Stimulated activated CD4-positive, alpha-beta T cell treated with anti-CD3 and anti-CD28 coated beads, Interleukin-1b, Interleukin-23, amount 100 ng/mL, for 1 hour (primary cell): ENCODE data around the gene MMAA.
"Not testable (repeated sequence)": the region's sequence is repeated elsewhere in the genome, so short reads cannot be mapped to it uniquely, and the experiment has no call there.

Experiments used
- DNase-seq, 2 donors: peaks; one replicate each; pipeline ENCODE4 v3.0.0-alpha.2; 2020; ENCODE audit warnings: low read depth in 2 of 2

The MMAA gene

DNA sequence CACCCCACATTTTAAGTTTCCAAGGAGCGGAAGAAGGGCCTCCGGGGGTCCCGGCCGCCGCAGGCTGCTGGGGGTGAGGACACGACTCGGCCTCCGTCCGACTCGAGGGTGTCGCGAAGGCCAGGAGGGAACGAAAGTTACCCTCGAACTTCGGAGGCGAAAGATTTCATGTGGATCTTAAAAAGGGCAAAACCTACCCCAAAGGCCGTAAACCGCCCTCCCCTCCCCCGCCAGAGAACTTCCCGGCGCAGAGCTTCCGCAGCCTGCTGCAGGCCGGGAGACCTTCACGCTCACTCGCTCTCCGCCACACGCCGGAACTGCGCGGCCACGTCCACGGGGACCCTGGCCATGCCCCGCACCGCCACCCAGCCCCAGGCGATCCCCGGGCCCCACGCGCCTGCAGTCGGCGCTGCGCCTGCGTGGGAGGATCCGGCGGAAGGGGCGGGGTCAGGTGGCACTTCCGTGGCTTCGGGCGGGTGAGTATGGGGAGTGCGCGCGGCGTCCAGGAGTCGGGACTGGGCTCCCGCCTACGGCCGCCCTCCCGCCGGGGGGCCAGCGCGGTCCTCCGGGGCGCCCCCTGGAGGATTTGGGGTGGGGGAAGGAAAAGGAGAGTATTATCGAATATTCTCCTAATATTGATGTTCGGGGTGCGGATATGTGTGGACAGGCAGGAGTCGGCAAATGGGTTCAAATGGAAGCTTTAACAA is at the start of gene MMAA:
MMAA (plus strand) TSS at position 454 of the 707 bp plus-strand sequence. CDS start 19,755 bp downstream, outside the sequence.
- DNase-seq: peak; percentile 83 to 93

DNA sequence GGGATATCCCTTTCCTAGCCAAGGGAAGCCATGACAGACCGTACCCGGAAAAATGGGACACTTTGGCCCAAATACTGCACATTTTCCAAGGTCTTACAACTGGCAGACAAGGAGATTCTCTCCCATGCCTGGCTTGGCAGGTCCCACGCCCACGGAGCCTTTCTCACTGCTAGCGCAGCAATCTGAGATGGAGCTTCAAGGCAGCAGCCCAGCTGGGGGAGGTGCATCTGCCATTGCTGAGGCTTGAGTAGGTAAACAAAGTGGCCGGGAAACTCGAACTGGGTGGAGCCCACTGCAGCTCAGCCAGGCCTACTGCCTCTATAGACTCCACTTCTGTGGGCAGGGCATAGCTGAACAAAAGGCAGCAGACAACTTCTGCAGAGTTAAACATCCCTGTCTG is 44.6 kb upstream of the MMAA start:
- DNase-seq: not testable (repeated sequence)

DNA sequence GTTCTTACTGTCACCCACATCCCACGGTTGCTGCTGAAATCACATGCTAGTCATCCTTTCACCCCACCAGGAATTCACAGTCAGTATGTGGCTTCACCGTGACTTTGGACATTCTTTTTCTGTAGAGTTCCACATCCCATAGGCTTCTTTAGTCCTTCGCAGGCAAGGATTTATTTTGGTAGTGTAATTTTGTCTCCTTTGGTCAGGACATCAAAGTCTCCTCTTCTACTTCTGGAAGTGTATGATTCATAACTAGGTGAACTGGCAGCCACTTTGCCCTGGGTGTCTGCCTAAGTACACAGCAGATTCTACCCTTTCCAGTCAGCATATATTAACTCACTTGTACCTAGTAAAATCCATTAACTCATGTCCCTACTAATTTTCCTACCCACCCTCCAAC is 38.3 kb upstream of the MMAA start:
- no peak for DNase-seq

DNA sequence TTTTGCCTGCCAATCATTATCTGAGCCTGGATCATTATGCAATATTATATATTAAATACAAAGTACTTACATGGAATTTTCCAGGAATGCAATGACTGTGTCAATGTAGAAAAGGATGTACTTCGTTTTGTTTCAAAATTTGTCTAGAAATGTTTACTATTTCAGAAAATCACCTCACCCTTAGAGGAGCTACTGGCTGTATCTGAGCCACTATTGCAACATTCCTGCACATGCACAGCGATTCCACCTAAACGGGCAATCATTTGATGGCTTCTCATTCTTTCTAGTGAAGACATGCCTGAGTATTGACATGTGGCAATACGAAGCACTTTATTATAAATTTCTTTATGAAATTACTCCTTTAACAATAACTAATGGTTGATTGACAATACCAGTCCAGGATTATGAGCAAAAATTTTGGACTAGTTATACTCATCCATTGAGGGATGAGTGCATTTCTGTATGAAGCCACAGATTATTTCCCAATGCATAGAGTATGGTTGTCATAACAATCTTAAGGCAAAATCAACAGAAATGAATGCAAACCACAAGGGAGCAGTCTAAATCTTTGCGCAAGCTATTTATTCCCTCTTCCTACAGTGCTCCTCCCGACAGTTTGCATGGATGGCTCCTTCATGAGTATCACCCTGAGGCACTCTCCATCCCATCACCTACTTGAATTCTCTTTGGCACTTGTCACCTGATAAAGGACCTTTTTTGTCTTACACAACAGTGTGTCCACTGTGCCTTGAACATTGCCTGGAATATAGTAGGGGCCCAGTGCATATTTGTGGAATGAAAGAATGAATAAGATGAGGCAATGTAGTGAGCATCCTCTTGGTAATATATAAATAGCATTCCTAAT is 35.8 kb upstream of the MMAA start:
- DNase-seq: no peak

DNA sequence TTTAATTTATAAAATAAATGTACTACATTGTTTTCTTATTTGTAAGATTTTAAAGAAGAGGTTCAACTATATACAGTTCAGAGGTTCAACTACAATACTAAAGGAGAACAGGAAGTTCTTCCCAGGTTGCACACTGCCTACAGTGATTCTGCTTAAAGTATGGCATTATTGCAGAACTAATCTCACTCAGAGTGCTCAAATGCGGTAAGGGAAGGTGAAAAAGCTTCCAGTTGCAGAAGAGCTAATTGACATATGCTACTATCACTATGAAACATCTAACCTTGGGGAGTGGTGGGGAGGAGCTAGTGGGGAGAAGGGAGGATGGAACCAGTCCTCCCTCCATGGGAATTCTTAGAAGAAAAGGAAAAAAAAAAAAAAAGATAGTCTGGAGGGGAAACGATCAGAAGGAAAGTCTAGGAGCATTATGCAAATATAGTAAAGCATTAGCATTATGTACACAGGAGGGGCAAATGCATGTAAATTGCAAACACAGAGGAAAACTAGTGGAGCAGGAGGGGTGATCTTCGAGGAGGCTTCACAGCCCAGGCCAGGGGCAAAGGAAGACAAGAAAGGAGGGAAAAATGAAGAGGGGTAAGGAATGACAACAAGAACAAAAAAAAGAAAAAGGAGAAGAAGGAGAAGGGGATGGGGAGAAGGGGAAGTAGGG is 32.0 kb upstream of the MMAA start:
- no peak for DNase-seq

DNA sequence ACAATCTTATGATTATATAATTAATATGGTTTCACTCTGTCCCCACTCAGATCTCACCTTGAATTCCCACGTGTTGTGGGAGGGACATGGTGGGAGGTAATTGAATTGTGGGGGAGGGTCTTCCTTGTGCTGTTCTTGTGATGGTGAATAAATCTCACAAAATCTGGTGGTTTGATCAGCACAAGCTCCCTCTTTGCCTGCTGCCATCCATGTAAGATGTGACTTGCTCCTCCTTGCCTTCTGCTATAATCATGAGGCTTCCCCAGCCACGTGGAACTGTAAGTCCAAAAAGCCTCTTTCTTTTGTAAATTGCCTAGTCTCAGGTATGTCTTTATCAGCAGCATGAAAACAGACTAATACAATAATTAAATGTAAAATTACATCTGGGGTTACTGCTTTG is 29.8 kb upstream of the MMAA start:
- DNase-seq: not testable (repeated sequence)

DNA sequence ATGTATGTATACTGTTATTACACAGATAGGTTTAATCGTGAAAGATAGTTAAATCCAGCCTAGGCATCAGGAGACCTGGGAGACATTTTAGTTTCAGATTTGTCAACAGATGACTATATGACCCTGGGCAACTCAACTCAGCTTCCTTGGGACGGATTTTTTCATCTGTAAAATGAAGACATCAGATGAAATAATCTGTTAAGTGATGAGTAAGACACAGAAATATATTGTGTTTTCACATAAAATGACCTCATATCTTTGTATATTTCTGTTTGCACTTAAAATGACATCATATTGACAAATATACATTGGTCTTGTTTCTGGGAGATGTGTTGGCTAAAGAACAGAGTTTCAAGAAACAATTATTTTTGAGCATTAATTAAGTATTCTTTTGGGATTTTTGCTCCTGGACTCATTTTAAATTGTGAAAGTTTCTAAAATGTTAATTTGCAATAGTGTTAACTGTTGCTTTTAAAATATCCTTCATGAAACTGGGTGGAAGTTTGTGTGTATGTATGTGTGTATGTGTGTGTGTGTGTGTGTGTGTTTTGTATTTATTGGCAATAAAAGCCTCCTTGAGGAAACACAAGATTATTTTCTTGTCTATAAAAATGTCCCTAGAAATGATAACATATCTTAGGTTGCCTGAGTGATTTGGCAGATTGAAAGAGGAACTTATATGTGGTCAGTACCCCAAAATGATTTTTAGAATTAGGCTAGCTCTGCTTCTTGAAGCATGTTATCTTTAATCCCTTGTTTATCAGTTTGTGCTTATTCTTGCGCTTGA is 29.1 kb upstream of the MMAA start:
- DNase-seq: no peak

DNA sequence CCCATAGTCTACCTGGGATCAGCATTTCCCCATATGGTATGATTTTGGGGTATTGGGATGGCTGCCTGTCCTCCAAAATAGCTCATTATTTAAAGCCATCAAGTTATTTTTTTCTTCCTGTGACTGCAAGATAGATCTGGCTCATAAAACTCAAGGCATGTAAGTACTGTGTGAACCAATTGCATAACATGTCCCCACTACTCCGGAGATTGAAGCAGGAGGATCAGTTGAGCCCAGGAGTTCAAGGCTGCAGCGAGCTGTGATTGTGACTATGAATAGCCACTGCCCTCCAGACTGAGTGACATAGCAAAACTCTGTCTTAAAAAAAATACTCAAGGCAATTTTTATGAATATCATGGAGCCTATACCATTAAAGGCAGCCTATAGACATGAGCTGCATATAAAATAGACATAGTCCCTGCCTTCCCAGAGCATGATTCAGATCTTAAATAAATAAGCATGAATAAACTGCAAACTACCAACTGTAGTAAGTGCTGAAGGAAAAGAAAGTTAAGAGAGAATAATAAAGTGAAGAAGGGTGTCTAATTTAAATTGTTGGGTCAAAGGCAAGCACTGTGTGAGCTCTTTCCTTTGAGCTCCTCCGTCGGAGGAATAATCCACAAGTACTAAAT is 16.9 kb upstream of the MMAA start:
- DNase-seq: no peak

DNA sequence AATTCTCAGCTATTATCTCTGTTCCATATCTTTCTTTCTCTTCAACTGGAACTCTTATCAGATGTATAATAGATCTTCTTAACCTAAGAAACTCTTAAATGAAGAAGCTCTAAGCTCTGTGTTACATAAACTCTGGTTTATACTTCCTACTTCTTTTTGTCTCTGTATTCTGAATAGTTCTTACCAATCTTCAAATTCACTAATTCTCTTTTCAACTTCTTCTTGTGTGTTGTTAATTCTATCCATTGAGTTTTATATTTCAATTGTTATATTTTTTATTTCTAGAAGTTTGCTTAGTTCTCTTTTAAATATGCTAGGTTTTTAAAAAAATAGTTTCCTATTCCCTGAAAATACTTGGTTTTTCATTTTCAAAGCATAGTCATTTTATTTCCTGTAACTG is 13.2 kb upstream of the MMAA start:
- DNase-seq: no peak

DNA sequence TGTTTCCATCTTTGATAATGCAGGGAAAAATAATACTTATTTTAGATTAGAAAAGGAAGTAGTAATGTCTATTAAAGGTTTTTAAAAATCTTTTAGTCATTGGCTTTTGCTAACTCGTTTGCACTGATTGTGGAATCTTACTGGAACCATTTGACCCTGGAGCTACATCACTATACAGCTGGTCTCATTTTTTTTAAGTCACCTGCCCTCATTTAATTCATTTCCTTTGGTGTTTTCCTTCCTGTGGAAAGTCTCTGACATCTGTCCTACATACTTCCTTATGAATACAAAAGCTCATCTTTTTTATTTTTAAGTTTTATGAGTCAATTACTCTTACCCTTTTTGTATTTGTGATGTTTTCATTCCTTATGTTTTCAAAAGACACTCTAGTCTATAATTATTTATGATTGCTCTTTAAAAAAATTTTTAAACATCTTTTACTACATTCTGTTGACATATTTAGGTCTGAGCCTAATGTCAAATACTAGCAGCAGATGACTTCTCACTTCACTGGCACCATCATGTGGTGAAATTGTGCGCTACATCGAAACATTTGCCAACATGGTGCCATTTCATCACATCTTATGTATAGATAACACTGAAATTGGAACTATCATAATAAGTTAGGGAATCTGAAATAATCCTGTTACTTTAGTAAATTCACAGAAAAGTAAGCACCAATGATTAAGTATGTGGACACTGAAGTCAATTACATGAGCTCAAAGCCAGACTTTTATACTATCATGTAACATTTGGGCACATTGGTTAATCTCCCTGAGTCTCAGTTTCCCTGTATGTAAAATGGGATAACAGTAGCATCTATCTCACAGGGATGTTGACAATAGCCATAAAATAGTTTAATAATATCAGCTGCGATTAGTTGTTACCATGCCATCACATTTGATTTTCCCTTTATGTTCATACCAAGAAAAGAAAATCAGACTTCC is 9.4 kb upstream of the MMAA start:
- peak in 1 of 2 donors; percentile 53 for DNase-seq

DNA sequence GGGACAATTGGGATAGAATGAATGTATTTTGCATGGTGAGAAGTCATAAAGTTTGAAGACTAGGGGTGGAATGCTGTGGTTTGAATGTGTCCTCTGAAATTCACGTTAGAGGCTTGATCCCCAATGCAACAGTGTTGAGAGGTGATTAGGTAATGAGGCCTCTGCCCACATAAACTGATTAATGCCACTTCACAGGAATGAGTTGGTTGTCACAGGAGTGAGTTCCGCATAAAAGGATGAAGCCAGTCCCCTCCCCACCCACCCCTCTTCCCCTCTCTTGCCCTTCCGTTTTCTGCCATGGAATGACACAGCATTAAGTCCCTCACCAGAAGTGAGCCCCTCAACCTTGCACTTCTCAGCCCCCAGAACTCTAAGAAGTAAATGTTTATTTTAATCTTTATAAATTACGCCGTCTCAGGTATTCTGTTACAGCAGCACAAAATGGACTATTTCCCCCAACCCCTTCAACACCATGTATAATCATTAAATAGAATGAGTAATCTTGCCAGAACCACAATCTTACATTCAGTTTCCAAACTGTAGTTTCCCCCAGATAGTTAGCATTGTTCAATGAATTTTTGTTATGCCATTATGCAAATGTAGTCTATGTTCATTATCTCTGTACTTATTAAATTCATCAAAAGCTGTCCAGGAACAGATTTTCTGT is 5.5 kb upstream of the MMAA start:
- no peak for DNase-seq

DNA sequence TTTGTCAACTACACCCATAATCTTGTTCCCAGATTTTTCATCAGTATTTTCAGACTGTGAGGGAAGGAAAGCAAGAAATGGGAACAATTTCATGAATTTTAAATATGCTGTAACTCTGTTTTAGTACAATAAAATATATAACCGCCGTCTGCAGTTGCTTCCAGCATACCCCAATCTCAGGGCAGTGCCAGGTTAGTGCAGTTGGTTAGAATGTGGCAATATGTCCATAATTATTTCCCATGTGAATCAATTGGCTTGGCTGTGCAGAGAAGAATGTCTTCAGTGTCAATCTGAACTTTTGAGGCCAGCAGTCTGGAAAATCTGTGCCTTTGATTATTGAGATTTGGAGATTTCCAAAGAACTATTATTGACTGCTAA is 5.0 kb upstream of the MMAA start:
- no peak for DNase-seq

DNA sequence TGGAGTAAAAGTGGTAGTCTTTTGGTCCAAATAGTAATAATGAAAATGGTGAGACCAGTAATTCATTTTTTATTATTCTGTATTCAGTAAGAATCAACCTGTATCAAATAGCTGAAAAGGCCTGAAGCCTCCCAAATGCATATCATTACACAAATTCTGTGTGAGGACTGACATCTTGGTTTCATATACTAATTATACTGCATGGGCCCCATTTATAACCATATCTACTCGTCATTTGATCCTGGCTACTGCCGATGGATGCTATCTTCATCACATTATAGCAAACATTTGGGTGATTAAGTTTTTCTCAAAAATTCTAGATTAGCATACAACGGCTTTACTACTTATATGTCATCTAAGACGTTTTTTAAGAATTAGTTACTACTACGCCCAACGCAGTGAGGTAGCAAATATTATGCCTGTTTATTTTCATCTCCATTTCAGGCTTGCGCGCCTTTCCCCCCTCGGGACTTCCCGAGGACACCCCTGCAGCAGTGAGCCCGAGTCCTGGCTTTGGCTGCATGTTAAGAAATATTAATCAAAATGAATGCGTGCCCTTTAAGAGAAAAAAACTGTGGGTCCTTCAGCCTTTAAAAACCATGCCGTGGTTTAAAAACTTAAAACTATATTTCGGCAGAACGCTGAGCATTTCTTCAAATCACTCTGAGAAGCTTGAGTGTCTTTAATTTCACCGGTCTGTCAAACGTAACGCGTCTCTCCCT is 814 bp upstream of the MMAA start:
- no peak for DNase-seq

DNA sequence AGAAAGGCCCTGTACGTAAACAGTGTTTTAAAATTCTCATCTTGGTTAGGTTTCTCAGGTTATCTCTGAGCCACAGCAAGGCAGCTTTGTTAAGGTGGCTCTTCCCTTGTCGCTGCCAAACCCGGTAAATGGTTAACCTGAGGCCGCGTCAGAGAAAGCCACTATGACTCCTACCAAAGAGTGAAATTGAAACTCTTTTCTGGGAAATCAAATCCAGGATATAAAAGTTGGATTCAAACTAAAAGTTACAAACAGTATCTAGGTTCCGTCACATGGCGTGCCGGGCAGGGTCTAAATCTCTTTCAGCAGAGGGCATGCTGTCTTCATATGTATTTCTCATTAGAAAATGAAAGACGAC is 433 bp downstream of the MMAA start:
- peak in 1 of 2 donors; percentile 21 for DNase-seq

DNA sequence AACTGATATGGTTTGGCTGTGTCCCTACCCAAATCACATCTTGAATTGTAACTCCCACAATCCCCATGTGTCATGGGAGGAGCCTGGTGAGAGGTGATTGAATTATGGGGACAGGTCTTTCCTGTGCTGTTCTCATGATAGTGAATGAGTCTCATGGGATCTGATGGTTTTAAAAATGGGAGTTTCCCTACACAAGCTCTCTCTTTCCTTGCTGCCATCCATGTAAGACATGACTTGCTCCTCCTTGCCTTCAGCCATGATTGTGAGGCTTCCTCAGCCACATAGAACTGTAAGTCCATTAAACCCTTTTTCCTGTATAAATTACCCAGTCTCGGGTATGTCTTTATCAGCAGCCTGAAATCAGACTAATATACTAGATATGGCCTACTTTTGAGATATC is 2.9 kb downstream of the MMAA start:
- not testable (repeated sequence) for DNase-seq

DNA sequence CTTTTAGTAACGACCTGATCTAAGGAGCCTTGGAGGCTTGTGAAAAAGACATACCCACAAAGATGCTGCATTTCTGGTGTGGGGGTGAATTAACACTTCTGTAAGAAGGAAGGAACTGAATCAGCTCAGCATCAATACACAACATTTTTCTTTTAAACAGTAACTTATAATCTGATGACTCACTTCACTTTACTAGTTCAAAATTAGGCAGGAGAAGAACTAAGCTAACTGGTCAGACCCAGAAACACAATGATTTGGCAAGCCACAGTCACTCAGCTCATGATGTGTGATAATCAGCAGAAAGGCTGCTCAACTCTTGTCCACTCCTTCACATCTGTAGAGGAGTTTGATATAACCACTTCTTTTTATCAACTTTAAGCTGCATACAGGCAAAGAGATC is 4.6 kb downstream of the MMAA start:
- no peak for DNase-seq

DNA sequence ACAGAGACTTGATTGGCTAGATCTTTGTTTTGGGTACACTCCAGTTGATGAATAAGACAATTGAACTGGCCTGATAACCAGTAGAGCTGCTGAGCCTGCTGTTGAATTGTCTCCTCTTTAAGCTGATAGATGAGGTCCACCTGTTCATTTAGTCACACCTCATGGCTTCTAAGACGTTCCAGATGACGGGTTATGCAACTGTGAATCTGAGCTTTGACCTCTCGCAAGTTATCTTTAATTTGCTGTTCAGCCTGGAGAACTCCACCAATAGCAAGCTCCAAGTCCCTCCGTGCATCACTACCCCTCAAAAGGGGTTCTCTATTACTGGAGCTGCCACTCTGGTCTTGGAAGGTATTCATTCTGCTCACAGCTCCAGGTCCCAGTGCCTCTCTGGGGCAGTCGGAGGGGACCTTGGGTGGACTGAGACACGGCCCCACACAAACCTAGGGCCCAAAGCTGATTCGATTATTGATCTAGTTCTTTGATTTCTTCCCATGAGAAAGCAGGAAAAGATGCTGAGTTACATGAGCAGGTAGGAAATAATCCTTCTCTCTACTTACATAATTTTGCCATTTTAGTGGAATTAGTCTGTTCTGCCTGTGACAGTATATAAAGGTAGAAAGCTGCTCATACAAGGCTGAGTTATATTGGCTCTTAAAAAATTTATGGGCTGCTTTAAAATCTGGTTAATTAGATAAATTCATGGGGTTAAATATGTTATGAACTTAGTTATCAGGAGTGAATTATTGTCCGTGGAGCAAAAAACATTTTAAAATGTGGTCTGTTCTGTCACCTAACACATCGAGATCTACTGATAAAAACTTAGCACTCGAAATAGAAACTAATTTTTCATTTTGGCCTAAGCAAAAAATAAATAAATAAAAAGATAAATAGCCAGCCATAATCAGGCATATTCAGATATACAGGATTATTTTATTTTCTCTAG is 6.8 kb downstream of the MMAA start:
- DNase-seq: no peak

DNA sequence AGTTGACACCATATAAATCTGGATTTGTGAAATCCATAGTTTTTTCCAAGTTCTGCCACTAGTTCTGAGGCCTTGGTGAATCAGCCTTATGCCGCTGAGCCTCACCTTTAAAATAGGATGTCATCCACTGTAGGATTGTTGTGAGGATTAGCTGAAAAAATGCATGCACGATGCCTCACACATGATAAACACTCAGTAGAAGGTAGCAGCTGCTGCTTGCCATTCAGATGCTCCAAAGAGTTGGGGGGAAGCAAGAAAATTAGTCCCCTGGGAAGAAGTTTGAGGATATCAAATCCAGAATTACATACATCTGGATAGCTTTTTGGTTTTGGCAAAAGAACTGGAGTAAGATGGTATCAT is 7.4 kb downstream of the MMAA start:
- no peak for DNase-seq
